Stimulated activated CD8-positive, alpha-beta memory T cell treated with anti-CD3 and anti-CD28 coated beads, Interleukin-12 subunit alpha, Interleukin-12 subunit beta, amount 100 ng/mL, for 1 hour (primary cell): ENCODE data around the gene SLC16A8.
"Not testable (repeated sequence)": the region's sequence is repeated elsewhere in the genome, so short reads cannot be mapped to it uniquely, and the experiment has no call there.

Experiments used
- DNase-seq: peaks from one replicate; pipeline ENCODE4 v3.0.0-alpha.2; 2020; ENCODE audit warnings: low read depth

The SLC16A8 gene

DNA sequence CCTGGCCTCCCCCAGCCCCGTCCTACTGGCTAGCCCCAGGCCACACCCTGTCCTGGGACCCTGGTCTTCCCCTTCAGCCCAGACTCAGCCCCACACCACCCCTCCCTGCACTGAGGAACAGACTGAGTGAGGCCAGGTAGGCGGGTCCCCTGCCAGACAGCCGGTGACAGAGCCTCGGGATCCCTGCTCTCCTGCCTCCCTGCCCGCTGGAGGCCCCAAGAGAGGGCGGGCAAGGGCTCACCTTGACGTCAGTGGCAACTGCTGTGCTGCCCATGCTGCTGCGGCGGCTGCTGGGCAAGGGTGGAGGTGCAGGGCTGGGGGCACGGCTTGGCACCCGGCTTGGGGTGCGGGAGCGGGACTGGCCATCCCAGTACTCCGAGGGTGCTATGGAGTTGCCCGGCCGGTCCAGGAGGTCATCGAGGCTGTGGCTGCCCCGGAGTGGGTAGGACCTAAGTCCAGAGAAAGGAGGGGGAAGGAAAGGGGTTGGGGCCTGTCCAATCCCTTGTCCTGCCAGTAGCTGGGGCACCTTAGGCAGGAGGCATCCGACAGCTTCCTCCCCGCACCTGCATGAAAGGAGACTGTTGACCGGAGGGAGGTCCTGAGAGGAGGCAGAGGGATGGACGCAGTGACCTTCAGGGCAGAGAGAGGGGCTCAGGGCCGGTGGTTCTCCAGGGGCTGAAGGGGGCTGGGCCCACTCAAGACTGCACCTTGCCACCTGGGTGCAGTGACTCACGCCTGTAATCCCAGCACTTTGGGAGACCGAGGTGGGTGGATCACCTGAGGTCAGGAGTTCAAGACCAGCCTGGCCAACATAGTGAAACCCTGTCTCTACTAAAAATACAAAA is 2.2 kb upstream of the SLC16A8 start:
- DNase-seq: no peak

DNA sequence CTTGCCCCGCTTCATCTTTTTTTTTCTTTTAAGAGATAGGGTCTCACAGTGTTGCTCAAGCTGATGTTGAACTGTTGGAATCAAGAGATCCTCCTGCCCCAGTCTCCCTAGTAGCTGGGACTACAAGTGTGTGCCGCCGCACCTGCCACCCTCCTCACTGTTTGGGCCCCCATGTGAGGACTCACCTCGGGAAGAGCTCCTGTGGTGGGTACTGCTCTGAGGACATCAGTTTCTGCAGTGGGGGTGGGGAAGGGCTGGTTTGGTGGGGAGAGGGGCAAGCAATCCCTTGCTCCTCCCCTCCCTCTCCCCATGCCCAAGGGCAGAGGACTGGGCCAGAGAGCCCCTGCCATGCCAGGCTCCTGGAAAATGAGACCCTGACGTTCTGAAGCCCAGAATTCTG is 1.5 kb upstream of the SLC16A8 start:
- no peak for DNase-seq

DNA sequence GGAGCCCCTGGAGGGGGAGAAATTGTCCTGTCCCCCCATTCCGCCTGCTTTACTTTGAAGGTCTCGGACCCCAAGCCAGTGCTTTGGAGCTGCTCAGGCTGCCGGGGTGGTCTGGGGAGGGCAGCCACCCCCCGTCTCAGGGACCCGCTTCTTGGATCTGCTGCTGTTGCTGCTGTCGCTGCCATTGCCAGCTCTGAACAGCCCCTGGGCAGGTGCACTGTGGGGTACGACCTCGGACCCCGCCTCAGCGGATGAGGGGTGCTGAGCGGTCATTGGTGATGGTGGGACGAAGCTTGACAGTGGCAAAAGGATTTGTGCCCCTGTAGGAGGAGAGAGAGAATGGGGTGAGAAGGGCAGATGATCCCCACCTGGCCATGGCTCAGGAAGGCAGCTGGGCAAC is 1.1 kb upstream of the SLC16A8 start:
- DNase-seq: no peak

DNA sequence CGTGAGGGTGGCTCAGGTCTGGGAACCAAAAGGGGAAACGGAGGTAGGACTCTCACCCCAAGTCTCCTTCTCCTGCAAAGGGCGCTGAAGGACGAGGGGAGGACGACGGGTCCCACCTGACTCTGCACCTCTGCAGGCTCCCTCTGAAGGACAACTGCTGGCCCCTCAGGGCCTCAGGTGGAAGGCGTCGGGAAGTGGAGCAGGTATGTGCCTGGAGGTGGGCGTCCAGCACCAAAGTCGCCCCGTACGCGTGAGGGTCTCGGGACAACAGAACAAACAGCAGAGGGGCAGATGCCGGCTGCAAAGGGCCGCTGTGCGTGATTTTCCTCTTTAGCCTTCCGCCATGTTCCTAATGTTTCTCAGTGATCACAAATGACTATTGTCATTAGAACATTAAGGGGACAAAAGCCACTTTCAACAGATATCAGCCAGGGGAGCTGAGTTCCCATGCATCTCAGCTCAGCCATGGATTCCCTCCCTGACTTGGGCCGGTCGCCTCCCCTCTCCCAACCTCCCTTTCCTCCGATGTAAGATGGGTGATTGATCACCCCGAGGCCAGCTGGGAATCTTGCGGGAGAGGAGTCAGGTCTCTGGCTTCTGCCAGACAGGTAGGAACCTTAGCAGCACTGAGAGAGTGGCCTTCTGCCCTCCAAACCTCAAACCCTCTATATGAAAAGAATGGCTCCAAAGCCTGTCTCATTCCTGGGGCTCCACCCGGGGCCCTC is 836 bp downstream of the SLC16A8 start:
- DNase-seq: no peak

DNA sequence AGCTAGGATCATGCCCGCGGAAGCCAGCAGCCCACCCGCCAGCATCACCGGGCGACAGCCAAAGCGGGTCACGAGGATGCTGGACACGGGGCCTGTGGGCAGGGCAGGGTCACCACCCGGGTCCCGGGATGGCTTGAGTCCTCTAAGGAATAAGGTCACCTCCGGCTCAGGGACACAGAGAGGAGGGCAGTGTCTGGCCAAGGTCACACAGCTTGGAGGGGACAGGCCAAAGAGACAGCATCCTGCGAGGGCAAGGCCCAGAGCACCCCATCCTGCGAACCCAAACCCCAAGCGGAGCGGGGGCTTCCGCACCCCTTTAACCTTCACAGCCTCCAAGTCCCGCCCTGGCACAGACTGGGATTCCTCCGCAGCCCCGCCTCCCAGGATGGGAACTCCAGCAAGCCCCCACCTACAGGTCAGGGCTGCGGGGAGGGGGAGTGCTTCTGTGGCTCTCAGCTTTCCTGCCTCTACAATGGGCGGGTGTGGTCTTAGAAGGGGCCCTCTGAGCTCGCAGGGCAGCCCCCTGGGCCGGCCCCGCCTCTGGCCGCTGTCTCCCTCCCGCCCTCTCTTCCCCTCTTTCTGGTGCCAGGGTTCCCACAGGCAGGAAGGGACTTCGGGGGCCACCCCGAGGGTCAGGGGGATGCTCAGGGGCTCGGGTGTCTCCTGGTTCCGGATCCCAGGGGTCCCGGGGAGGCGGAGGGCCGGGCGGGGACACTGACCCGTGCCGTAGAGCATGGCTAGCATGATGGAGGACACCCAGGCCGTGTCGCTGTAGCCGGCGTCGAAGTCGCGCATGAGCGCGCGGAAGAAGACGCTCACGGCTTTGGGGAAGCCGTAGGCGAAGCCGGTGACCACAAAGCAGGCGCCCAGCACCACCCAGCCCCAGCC is 1.8 kb downstream of the SLC16A8 start:
- no peak for DNase-seq

DNA sequence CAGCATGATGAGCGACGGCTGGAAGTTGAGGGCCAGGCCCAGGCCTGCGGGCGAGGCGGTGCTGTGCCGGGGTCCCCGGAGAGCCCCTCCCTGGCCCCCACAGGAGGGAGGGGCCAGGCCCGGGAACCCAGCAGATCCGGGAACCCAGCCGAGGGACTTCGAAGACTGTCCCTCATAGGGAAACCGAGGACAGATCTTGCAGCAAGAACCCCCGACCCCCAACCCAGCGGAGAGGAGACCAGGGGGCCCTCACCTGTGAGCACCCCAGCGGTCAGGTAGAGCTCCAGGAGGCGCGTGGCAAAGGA is 2.4 kb downstream of the SLC16A8 start:
- DNase-seq: no peak

DNA sequence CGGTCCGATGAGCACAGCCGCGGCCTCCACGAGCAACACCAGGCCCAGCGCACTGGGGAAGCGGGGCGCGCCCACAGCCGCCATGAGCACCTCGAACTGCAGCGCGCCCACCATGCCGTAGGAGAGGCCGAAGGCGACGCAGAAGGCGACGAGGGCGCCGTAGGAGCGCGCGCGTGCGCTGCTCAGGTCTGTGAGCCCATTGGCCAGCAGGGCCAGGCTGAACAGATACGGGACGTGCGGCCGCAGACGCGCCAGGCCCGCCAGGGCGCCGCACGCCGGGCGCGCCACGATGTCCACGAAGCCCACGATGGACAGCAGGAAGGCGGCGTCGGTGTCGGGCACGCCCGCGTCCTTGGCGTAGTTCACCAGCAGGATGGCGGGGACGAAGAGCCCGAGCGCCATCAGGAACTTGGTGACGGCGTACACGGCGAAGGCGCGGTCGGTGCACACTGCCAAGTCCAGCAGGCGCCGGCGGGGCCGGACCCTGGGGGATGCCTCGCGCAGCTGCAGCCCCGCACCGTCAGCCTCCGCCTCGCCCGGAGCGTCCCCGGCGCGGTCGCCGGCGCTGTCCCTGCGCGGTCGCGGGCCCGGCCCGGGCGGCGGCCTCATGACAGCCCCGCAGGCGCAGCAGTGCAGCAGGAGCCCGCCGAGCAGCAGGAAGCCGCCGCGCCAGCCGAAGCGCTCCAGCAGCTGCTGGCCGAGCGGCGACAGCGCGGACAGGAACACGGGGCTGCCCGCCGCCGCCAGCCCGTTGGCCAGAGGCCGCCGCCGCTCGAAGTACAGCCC is 2.9 kb downstream of the SLC16A8 start:
- no peak for DNase-seq

DNA sequence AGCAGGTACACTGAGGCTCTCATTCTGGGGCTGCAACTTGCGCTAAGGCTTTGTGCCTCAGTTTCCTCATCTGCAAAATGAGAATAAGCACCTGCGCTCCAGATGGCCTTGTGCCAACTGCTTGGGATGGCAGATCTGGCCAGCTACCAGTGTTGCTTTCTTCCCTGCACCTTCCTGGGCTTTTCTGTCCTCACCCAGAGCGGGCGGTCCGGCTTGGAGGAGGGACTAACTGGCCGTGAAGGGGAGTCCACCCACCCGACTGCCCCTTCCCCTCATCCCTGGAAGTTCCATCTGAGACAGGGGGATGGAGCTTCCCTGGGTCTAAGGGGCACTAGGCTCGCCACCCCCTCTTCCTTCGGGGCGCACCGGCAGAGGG is 3.5 kb downstream of the SLC16A8 start:
- no peak for DNase-seq

DNA sequence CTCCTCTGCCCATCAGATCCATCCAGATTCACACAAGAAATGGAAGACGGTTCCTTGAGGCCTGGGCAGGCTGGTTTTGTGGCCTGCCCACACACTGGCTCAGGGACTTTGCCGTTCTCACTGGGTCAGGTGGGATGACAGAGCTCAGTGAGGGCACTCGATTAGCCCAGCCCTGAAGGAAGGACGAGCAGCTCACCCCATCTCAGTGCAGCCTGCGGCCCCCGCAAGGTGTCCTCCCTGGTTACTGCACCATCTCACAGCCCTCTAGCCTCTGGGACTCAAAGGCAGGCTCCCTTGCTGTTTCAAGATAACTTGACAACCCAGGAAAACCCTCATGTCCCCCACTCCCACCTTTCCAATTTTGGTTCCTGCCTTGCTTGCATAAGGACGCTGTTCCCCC is 4.2 kb downstream of the SLC16A8 start:
- DNase-seq: no peak

DNA sequence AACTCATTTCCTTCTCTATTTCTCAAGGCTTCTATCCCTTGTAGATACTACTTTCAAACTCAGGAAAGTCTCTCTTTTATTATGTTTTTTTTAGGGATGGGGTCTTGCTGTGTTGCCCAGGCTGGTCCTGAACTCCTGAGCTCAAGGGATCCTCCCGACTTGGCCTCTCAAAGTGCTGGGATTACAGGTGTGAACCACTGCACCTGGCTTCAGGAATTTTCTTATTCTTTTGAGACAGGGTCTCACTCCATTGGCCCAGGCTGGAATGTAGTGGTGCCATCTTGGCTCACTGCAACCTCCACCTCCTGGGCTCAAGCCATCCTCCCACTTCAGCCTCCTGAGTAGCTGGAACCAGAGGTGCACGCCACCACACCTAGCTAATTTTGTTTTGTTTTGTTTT is 4.8 kb downstream of the SLC16A8 start:
- not testable (repeated sequence) for DNase-seq

DNA sequence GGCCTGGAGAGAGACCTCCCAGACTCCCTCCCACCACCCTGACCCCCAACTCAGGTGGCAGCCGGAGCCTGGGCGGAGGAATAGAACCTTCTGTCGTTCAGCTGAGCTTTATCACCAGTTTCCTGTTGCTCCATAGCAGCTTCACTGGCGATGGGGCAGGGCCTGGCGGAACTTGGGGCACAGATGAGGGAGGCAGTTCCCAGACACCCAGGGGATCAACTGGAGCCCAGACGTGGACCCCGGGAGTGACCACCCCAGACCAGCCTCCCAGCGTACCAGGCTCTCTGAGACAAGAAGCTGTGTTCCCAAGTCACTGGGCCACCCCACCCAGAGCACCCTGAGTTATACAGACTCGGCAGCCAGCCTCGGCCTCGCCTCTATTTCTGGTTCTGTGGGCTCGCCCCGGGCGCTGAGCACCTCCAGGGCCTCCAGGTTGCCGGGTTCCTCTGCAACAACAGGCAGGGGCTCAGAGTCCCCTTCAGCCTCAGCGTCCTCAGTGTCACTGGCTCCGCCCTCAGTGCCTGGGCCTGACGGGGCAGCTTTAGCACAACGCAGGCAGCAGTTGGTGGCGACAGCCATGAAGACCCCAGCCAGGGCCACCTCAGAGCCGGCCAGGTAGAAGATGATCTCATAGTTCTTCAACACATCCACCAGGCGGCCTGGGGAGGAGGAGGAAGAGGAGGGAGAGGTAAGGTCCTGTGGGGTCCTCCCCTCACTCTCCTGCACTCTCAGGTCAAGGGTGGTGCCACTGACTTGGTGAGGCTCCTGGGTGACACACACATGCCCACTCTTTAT is 5.7 kb downstream of the SLC16A8 start:
- no peak for DNase-seq

DNA sequence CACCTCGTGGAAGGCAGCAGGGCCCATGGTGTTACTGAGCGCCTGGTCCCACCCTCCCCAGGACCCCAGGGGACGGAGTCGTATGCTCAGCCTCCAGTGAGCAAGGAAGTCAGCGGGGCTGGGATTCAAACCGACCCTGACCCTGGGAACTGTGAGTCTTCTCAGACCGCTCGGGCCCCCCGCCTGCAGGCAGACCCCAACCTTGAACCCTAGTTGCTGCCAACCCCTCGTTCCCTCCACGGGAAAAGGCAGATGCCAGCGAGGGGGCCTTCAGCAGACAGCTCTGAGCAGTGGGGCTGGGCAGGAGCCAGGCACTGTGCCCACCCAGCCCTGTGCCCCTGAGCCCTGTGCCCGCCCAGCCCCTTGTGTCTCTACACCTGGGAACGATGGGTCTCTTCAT is 6.4 kb downstream of the SLC16A8 start:
- no peak for DNase-seq

DNA sequence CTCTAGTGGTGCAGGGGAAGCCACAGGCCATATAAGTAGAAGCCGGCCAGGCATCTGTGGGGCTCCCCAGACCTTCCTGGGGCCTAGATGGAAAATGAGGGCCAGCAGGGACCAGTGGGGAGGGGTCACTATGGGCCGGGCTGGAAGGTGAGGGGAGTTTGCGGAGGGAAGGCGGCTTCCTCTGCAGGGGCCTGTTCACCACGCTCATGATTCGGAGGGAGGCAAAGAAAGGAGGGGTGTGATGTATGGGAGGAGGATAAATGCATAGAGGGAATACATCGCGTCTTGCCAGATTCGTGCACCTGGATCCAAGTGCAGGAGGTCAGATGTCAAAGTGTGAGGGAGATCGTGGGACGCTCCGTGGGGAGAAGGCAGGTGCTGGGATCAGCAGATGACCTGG is 6.9 kb downstream of the SLC16A8 start:
- DNase-seq: no peak

DNA sequence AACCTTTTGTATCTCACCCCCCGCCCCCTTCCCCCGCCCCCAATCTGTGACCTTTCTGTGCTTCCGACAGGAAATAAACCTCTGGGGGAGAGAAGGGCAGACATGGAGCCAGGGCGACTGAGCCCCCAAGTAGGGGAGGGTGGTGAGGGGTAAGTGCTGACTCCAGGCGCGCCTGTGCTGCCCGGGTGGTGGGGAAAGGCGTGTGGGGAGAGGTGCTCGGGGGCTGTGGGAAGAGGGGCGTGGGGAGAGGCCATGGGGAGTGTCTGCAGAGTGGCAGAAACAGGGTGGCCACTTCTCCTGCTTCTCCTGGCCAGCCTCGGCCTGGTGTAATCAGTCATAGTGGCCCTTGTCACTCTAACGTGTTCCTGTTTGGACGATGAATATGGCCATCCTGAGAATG is 8.0 kb downstream of the SLC16A8 start:
- DNase-seq: no peak

DNA sequence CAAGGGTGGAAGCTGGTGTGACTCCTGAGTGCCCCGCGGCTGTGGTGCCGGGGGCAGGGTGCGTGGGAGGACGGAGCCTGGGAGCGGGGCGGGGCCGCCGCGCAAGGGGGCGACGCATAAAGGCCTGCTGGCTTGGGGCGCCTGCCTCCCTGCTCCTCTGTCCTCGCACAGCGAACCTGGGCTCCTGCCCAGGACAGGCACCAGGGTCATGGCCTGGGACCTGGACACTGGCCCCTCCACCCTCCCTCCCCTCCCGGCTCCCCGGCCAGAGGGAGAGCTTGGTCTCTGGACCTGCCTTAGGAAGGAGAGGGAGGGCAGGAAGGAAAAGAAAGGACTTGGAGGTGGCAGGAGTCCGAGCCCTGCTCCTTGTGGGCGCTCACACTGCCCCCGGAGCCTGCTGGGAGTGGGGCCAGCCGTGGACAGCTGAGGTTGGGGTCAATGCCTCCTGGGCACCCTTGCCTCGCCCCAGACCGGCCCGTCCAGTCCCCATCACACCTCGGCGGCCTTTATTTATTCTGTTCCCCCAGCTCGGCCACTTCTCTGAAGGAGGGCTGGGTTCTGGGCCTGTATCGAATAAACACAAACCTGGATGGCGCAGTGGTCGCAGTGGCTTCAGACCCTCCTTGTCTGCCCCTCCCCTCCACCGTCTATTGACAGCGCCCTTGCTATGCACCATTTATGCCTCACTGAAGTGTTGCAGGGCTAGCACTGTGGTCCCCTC is 8.7 kb downstream of the SLC16A8 start:
- DNase-seq: no peak

DNA sequence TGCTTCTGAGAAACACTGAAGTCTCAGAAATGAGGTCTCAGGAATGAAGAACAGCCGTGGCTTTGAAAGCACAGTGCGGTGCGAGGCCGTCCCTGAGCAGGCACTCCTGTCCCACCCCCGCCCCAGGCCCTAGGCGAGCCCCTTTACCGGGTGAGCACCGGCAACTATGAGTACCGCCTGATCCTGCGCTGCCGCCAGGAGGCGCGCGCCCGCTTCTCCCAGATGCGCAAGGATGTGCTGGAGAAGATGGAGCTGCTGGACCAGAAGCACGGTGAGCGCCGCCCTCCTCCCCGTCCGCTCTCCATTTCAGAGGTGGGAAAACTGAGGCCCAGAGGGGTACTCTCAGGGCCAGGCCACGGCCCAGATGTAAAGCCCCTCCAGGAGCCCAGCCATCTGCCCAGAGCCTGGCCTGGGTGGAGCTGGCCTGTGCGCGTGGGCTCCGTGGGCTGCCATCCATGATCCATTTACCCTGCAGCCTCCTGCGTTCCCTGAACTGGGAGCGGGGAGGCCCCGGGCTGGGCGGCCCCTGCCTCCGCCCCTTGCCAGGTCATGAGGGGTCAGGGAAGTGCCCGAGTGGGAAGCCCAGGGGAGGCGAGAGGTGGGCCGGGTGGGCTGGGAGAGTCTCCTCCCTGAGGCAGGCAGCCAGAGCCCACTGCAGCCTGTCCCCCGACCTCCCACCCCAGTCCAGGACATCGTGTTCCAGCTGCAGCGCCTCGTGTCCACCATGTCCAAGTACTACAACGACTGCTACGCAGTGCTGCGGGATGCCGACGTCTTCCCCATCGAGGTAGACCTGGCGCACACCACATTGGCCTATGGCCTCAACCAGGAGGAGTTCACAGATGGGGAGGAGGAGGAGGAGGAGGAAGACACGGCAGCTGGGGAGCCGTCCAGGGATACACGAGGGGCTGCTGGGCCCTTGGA is 9.5 kb downstream of the SLC16A8 start:
- DNase-seq: no peak

DNA sequence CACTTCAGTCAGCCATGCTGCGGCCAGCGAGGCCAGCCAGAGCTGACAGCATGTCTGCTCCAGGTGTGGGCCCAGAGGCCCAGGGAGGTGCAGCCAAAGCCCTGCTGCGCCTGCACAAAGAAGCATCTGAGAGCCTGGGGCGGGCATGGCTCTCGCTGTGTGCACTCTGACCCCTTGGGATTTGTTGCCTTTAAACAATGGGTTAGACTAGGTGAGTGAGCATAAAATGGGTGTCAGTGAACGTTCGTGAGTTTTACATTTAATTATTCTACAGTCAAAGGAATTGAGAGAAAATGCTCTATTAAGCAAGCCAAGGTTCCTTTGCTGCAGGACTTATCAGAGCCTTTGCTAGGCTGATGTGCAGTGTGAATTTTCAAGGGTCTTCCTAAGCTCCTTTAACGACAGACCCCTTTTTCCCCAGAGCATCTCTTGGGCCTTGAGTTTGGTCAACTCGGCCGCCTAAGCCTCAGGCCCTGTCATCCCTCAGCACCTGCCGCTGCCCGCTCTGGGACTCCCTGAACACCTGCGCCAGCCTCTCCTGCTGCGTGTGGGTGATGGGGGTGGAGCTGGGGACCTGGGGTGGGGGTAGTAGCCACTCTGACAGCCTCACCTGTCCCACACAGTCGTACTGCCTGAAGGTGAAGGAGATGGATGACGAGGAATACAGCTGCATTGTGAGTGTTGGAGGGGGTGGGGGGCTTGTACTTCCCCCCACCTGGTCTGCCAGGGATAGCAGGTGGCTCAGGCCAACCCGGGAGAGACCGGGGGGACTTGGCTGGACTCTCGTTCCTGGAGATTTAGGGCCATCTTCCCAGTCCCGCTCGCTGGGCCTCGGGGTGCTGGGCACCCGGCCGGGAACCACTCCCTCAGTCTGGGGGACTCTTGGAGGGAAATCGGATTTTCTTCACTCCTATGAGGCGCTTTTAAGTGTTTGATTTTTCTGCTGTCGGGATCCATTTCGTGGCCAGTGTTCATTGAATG is 10.5 kb downstream of the SLC16A8 start:
- DNase-seq: no peak
